HG02973 (cell line): ENCODE data around the gene GPR158.
"Not testable (repeated sequence)": the region's sequence is repeated elsewhere in the genome, so short reads cannot be mapped to it uniquely, and the experiment has no call there.

Source experiments
- ATAC-seq: cut with Tn5 transposase; IDR thresholded peaks from one replicate; pipeline ENCODE4 v1.9.1; 2021; ENCODE audit warnings: moderate library complexity; ENCODE audit not compliant: unreplicated experiment

GPR158 gene

GRCh38 chr10:25174461-25175230 lies at the start of gene GPR158:
Gene GPR158 (plus strand): TSS chr10:25175001. CDS start chr10:25175421, 420 bp downstream.
- no peak for ATAC-seq

GRCh38 chr10:25125201-25125611 lies 49.6 kb upstream of the GPR158 start:
- no peak for ATAC-seq

GRCh38 chr10:25129592-25129991 lies 45.2 kb upstream of the GPR158 start:
- ATAC-seq, result no peak

- ATAC-seq, result no peak
Observed at GRCh38 chr10:25130906-25131305, 43.9 kb upstream of the GPR158 start.

GRCh38 chr10:25142116-25142864 lies 32.5 kb upstream of the GPR158 start:
- ATAC-seq, result no peak

- no peak for ATAC-seq
Observed at GRCh38 chr10:25157650-25158049, 17.2 kb upstream of the GPR158 start.

- ATAC-seq, result no peak
Observed at GRCh38 chr10:25159591-25159990, 15.2 kb upstream of the GPR158 start.

- no peak for ATAC-seq
Observed at GRCh38 chr10:25162391-25162790, 12.4 kb upstream of the GPR158 start.

GRCh38 chr10:25163464-25163863 lies 11.3 kb upstream of the GPR158 start:
- ATAC-seq, result not testable (repeated sequence)

- ATAC-seq, result no peak
Observed at GRCh38 chr10:25169740-25170139, 5.1 kb upstream of the GPR158 start.

GRCh38 chr10:25170627-25171026 lies 4.2 kb upstream of the GPR158 start:
- ATAC-seq, result no peak

- no peak for ATAC-seq
Observed at GRCh38 chr10:25175527-25176420, 973 bp downstream of the GPR158 start.

GRCh38 chr10:25176421-25176968 lies 1.7 kb downstream of the GPR158 start:
- no peak for ATAC-seq

- no peak for ATAC-seq
Observed at GRCh38 chr10:25177093-25177753, 2.4 kb downstream of the GPR158 start.

- ATAC-seq, result no peak
Observed at GRCh38 chr10:25177754-25178135, 2.9 kb downstream of the GPR158 start.

- ATAC-seq, result no peak
Observed at GRCh38 chr10:25178411-25178810, 3.6 kb downstream of the GPR158 start.

GRCh38 chr10:25180801-25181200 lies 6.0 kb downstream of the GPR158 start:
- ATAC-seq, result no peak

GRCh38 chr10:25182636-25183035 lies 7.8 kb downstream of the GPR158 start:
- no peak for ATAC-seq

- no peak for ATAC-seq
Observed at GRCh38 chr10:25191162-25191895, 16.5 kb downstream of the GPR158 start.

GRCh38 chr10:25198151-25198550 lies 23.4 kb downstream of the GPR158 start:
- ATAC-seq, result no peak
